HG03521 (cell line): Measurements from ENCODE around the gene SSBP2.

Experiments
- ATAC-seq: cut with Tn5 transposase; IDR thresholded peaks from one replicate; pipeline ENCODE4 v1.9.1; 2021; ENCODE audit warnings: mild to moderate bottlenecking, moderate library complexity; ENCODE audit not compliant: unreplicated experiment

SSBP2 gene

DNA sequence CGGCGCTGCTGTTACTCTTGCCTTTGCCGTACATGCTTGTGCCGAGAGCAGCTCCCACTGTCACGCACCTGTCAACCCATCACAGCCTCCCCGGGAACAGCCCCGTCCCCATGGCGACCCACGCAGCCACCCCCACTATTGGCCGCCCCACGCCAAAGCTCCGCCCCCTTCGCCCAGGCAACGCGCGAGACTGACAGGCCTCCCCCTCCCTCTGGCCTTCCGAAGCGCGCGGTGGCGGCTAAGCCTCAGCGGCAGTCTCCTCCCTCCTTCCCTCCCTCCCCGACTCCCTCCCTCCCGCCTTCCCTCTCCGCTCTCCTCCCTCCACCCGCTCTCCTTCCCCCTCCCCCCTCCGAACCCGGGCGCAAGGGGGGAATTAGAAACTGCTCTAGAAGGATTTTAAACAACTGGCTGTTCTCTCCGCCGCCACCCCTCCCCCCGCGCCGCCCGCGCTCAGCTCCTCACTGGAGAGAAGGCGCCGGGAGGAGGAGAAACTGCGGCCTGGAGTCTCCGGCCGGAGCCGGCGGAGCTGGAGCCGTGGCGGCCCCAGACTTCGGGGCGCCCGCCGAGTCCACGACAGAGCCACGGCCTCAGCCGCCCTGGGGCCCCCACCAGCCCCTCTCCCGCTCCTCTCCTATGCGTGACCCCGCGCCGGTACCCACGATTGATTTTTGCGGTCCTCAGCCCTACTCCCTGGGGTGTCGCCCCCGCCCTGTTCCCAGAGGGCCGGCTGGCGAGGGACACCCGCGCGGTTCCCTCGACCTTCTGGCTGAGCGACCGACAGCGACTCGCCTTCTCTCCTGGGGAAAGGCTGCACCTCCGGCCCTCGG is at the start of gene SSBP2:
Gene SSBP2 (minus strand): TSS at position 89 of the 827 bp plus-strand sequence. CDS start 55 bp downstream, at position 34.
- peak; percentile 77 for ATAC-seq

- no peak for ATAC-seq
Measured at GRCh38 chr5:81795666-81796065, 44.8 kb upstream of the SSBP2 start.

DNA sequence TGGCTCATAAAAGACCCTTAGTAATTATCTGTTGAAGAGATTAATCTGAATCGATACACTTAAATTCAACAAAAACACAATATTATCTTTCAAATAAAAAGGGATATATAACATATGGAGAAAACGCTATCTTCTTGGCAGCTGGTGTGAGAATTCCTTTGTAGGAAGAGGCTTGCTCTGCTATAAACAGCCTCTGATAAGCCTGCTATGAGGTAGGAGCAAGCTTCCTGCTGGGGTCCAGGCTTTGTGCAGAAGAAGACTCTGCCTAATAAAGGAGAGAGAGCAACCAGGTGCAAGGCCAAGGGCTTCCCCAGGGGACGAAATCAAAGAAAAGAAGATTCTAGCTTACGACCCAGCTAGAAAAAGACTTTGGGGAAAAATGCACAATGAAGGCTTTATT is 43.3 kb upstream of the SSBP2 start:
- no peak for ATAC-seq

- no peak for ATAC-seq
Measured at GRCh38 chr5:81790336-81790735, 39.4 kb upstream of the SSBP2 start.

DNA sequence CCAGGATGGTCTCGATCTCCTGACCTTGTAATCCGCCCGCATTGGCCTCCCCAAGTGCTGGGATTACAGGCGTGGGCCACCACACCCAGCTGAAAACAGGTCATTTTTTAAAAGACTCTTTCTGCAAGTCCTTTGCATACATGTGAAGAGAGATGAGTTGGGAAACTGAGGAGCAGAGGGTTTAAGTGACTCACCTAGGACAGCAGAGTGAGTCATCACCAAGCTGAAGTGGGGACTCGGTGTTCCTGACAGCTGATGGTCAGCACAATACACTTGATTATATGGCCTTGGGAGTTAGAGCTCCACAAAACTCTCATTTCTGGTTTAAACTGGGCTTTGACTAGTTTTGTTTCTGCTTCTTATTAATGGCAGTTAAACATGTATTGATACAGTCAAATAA is 38.1 kb upstream of the SSBP2 start:
- no peak for ATAC-seq

DNA sequence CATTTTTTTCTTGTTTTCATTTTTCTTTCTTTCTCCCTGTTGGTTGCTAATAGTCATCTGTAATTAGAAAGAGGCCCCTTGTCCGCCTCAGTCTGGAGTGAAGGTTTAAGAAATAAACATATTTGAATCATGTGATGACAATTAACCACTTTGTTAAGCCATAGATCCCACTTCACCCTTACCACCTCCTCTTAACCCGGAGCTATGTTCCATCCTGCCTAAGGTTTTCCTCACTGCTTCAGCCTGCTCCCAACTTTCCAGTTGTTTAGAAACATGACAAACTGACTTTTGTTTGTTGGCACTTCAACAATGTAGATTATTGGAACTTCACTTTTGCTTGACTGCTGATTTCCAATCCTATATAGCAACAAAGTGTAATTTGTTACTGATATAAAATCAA is 37.4 kb upstream of the SSBP2 start:
- ATAC-seq: no peak

- no peak for ATAC-seq
Measured at GRCh38 chr5:81787474-81788242, 36.8 kb upstream of the SSBP2 start.

- ATAC-seq: no peak
Measured at GRCh38 chr5:81786991-81787390, 36.1 kb upstream of the SSBP2 start.

DNA sequence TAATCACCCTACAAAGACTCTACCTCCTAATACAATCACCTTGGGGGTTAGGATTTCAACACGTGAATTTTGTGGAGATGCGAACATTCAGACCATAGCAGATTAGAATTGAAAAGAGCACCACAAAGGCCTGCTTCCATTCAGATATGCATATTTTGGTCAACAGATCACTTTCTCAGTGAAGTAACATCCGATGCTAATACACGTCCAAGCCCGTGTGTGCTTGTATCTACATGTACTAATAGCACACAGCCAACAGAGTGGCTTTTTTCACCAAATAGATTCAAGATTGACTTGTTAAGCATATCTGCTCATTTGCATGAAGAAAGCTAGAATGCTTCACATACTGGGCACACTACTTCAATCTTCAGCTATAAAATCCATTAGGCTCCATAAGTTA is 35.6 kb upstream of the SSBP2 start:
- no peak for ATAC-seq

- ATAC-seq: no peak
Measured at GRCh38 chr5:81785322-81785721, 34.4 kb upstream of the SSBP2 start.

- no peak for ATAC-seq
Measured at GRCh38 chr5:81783401-81783800, 32.5 kb upstream of the SSBP2 start.

GRCh38 chr5:81782811-81783210 is 31.9 kb upstream of the SSBP2 start:
- no peak for ATAC-seq

DNA sequence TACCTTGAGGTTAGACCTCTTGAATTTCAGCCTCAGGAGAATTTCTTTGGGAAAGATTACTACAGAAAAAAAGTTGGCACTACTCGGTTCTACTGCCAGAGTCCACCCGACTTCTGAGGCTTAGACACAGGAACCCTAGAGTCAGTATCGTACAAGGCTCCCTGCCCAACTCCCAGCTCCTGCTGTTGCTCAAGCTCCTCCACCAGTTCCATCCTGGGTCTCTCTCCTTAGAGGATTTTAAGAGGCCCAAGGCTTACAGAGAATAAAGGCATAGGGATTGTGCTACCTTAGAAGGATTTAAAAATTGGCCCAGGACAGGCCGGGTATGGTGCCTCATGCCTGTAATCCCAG is 29.0 kb upstream of the SSBP2 start:
- no peak for ATAC-seq

- peak; percentile 86 for ATAC-seq
Measured at GRCh38 chr5:81779125-81779915, 28.4 kb upstream of the SSBP2 start.

- no peak for ATAC-seq
Measured at GRCh38 chr5:81778642-81779041, 27.7 kb upstream of the SSBP2 start.

DNA sequence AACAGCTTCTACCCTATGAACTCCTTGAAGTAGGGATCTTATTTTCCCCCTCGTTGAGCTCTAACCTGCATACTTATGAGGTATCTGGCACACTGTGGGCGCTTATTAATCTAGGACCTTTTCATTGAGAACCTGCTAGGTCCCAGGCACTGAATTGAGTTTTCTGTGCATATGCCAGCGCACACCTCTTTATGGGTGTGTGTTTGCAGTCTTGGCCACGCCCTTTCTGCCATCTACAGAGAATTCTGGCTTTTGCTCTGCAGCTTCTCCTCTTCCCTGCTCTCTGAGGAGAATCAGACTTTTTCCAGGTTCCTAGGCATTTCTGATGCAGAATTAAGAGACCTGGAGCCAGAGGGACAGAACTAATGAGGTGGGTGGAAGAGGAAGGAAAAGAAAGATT is 25.4 kb upstream of the SSBP2 start:
- ATAC-seq: no peak

DNA sequence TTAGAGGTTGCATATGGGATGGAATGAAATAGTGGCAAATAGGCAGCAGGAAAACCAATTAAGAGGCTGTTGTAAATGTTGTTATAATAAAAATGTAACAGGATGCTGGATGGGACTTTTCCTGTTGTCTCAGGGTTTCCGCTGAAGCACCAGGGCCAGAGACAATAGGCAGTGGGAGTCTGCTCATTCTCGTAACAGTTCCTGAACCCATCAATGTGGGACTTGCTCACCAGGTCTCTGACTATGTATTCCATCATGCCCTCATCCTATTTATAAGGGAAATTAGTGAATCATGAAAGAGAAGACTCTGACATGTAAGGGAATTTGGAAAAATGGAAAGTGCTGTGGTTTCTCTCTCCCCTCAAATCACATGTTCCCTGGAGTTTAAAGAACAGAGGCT is 23.5 kb upstream of the SSBP2 start:
- no peak for ATAC-seq

DNA sequence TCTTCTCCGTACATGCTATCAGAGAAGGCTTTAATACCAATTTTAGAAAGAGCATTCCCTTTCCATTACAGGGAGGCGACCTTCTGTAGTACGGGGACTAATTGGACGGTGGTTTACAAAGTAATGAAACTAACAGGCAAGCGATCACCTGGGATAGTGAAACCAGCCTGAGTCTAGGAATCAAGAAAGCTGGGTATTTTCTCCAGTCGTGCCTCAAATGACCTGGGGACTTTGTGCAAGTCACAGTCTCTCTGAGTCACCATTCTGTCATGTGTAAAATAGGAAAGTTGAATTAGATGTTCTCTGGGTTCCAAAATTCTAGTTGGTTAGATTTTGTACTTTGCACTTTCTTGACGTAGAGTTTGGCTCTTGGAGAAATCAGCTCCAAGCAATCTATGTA is 22.7 kb upstream of the SSBP2 start:
- ATAC-seq: no peak

- no peak for ATAC-seq
Measured at GRCh38 chr5:81773161-81773560, 22.3 kb upstream of the SSBP2 start.

- no peak for ATAC-seq
Measured at GRCh38 chr5:81772488-81772887, 21.6 kb upstream of the SSBP2 start.

DNA sequence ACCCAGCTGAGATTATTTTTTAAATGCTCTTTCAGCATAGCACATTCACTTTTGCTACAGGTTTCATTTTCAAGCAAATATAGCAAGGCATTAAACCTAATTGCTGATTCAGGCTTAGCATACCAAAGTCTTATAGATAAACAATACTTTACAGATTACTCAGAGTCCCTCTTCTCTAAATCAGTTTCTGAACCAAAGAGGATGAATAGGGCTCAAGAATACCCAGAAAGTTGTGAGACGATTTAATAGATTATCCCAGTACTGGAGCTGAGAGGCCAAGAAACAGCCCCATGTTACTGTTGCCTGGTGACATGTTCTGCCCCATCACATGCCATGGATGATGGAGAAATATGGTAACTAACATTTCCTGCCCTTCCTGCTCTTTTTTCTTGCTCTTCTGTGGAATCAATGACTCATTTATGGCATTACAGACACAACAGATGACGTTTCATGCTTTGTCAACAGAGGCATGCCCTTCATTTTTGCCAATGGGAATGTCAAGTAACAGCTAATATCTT is 18.1 kb upstream of the SSBP2 start:
- ATAC-seq: no peak
